Measurements from ENCODE around the gene FBXO42.

The FBXO42 gene

GRCh38 chr1:16321176-16321867 is 31.0 kb downstream of the FBXO42 start:
- no peak for DNase-seq

- no peak for DNase-seq
Observed at GRCh38 chr1:16318555-16318954, 33.7 kb downstream of the FBXO42 start.

- no peak for DNase-seq
Observed at GRCh38 chr1:16315437-16315836, 36.8 kb downstream of the FBXO42 start.

- no peak for DNase-seq
Observed at GRCh38 chr1:16307222-16307621, 45.1 kb downstream of the FBXO42 start.

- no peak for DNase-seq
Observed at GRCh38 chr1:16302709-16303627, 49.3 kb downstream of the FBXO42 start.

GRCh38 chr1:16300436-16300835 is 51.8 kb downstream of the FBXO42 start:
- no peak for DNase-seq

- no peak for DNase-seq
Observed at GRCh38 chr1:16298653-16299052, 53.6 kb downstream of the FBXO42 start.

- DNase-seq, result no peak
Observed at GRCh38 chr1:16296643-16297042, 55.6 kb downstream of the FBXO42 start.

GRCh38 chr1:16294219-16295212 is 57.8 kb downstream of the FBXO42 start:
- DNase-seq, result no peak

- no peak for DNase-seq
Observed at GRCh38 chr1:16293538-16293937, 58.7 kb downstream of the FBXO42 start.

- no peak for DNase-seq
Observed at GRCh38 chr1:16292739-16293138, 59.5 kb downstream of the FBXO42 start.

GRCh38 chr1:16289959-16290358 is 62.3 kb downstream of the FBXO42 start:
- DNase-seq, result no peak

- no peak for DNase-seq
Observed at GRCh38 chr1:16286122-16286521, 66.2 kb downstream of the FBXO42 start.

GRCh38 chr1:16281765-16282164 is 70.5 kb downstream of the FBXO42 start:
- no peak for DNase-seq

GRCh38 chr1:16279186-16279585 is 73.1 kb downstream of the FBXO42 start:
- DNase-seq, result no peak

GRCh38 chr1:16276302-16277030 is 75.8 kb downstream of the FBXO42 start:
- no peak for DNase-seq

- DNase-seq, result no peak
Observed at GRCh38 chr1:16275591-16275990, 76.7 kb downstream of the FBXO42 start.

GRCh38 chr1:16267690-16268180 is 84.5 kb downstream of the FBXO42 start:
- DNase-seq, result no peak

- no peak for DNase-seq
Observed at GRCh38 chr1:16266411-16267118, 85.7 kb downstream of the FBXO42 start.

GRCh38 chr1:16262067-16262466 is 90.2 kb downstream of the FBXO42 start:
- DNase-seq, result no peak

- no peak for DNase-seq
Observed at GRCh38 chr1:16260814-16261213, 91.5 kb downstream of the FBXO42 start.
